HEK293T (cell line): ENCODE data around the gene BIRC6.
"Not testable (repeated sequence)": the region's sequence is repeated elsewhere in the genome, so short reads cannot be mapped to it uniquely, and the experiment has no call there.

Source experiments
- CTCF ChIA-PET: fragments of 350-600 bp; formaldehyde crosslinking; extraction: SDS; loops from one replicate; lab custom pipeline; 2021; ENCODE audit warnings: antibody characterized with exemption, inconsistent platforms; lab: Yijun Ruan, JAX
- POLR2A ChIA-PET: fragments of 350-600 bp; formaldehyde crosslinking; extraction: SDS; loops from one replicate; lab custom pipeline; 2020; ENCODE audit warnings: antibody characterized with exemption, inconsistent platforms; lab: Yijun Ruan, JAX
- DNase-seq: peaks from one replicate; pipeline ENCODE4 v3.0.0; 2012; ENCODE audit warnings: mixed read lengths; ENCODE audit errors: extremely low spot score
- ARNT ChIP-seq: fragments of 450-650 bp; IDR thresholded peaks from 2 replicates; pipeline ENCODE4 v1.6.1; 2017; ENCODE audit warnings: mild to moderate bottlenecking
- BHLHE40 ChIP-seq: fragments of 450-650 bp; IDR thresholded peaks from 2 replicates; pipeline ENCODE4 v1.6.1; 2016; ENCODE audit warnings: mild to moderate bottlenecking, moderate library complexity, borderline replicate concordance
- CTBP1 ChIP-seq: fragments of 450-650 bp; IDR thresholded peaks from 2 replicates; pipeline ENCODE4 v1.6.1; 2016; ENCODE audit warnings: borderline replicate concordance
- ELF4 ChIP-seq: fragments of 450-650 bp; IDR thresholded peaks from 2 replicates; pipeline ENCODE4 v1.6.1; 2017; ENCODE audit warnings: antibody characterized with exemption
- FOXA1 ChIP-seq: fragments of 450-650 bp; IDR thresholded peaks from 2 replicates; pipeline ENCODE4 v1.6.1; 2016; ENCODE audit warnings: mild to moderate bottlenecking
- FOXK2 ChIP-seq: fragments of 450-650 bp; IDR thresholded peaks from 2 replicates; pipeline ENCODE4 v1.6.1; 2016; ENCODE audit warnings: mild to moderate bottlenecking
- FOXM1 ChIP-seq: fragments of 450-650 bp; IDR thresholded peaks from 2 replicates; pipeline ENCODE4 v1.6.1; 2017; ENCODE audit warnings: mild to moderate bottlenecking, borderline replicate concordance
- HDGF ChIP-seq: fragments of 450-650 bp; IDR thresholded peaks from 2 replicates; pipeline ENCODE4 v1.6.1; 2017; ENCODE audit warnings: antibody characterized with exemption, borderline replicate concordance
- L3MBTL2 ChIP-seq: fragments of 450-650 bp; conservative IDR thresholded peaks from 2 replicates; pipeline ENCODE4 v1.6.1; 2016; ENCODE audit warnings: mild to moderate bottlenecking
- LEF1 ChIP-seq: fragments of 450-650 bp; IDR thresholded peaks from 2 replicates; pipeline ENCODE4 v1.6.1; 2017; ENCODE audit warnings: mild to moderate bottlenecking, borderline replicate concordance
- NFRKB ChIP-seq: fragments of 450-650 bp; IDR thresholded peaks from 2 replicates; pipeline ENCODE4 v1.6.1; 2016; ENCODE audit warnings: mild to moderate bottlenecking, moderate library complexity
- SP1 ChIP-seq: fragments of 450-650 bp; IDR thresholded peaks from 2 replicates; pipeline ENCODE4 v1.6.1; 2017
- SUZ12 ChIP-seq: fragments of 450-650 bp; IDR thresholded peaks from 2 replicates; pipeline ENCODE4 v1.6.1; 2016; ENCODE audit warnings: mild to moderate bottlenecking
- TARDBP ChIP-seq: fragments of 450-650 bp; IDR thresholded peaks from 2 replicates; pipeline ENCODE4 v1.6.1; 2016
- ZNF384 ChIP-seq: fragments of 450-650 bp; IDR thresholded peaks from 2 replicates; pipeline ENCODE4 v1.6.1; 2016
- TF ChIP-seq, protein P1 (sequence below): fragments of 450-650 bp; IDR thresholded peaks from 2 replicates; pipeline ENCODE4 v1.6.1; 2016

Gene BIRC6

DNA sequence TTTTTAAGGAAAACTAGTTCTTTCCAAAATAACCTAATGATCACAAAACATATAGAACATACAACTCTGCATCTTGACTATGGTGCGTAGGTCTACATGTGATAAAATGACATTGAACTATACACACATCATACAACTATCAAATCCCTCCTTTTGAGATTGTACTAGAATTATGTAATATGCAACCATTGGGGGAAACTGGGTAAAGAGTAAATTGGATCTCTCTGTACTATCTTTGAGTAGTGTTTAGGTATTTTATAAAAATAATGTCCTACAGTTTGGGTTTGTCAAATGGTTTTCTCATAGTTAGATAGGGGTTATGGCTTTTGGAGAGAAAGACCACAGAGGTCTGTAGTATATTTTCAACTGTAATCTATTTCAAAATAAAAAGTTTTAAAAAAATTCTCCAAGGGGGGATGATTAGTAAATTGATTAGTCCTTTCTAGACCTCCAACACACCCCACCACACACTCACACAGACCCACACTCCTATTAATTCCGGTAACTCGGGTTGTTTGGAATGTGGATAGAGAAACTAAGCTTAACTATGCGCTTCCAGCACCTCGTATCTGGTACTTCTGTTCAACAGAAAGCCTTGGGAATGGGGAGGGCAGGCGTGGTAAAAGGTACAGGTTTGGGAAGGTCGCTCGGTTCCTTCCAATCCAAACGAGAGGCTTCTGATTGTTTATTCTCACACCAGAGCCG, 695 bp upstream of the BIRC6 start:
- POLR2A ChIA-PET, result interaction anchor here (0.5 to 0.8 kb wide), 6 partner anchors 11 to 80 kb away, joined by 3 to 4 read pairs (median 3); partner anchors contain the start of gene YIPF4
- TF ChIP-seq L3MBTL2 (no peak), FOXA1 (no peak), TARDBP (no peak), CTBP1 (no peak), ZNF384 (no peak), HDGF (no peak), ARNT (no peak), LEF1 (no peak), NFRKB (no peak), ELF4 (no peak), SUZ12 (no peak), FOXK2 (no peak), BHLHE40 (no peak), FOXM1 (no peak), SP1 (no peak)
- TF ChIP-seq, protein P1, sequence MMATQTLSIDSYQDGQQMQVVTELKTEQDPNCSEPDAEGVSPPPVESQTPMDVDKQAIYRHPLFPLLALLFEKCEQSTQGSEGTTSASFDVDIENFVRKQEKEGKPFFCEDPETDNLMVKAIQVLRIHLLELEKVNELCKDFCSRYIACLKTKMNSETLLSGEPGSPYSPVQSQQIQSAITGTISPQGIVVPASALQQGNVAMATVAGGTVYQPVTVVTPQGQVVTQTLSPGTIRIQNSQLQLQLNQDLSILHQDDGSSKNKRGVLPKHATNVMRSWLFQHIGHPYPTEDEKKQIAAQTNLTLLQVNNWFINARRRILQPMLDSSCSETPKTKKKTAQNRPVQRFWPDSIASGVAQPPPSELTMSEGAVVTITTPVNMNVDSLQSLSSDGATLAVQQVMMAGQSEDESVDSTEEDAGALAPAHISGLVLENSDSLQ, result no peak
- CTCF ChIA-PET, result no interaction called here
- no peak for DNase-seq

DNA sequence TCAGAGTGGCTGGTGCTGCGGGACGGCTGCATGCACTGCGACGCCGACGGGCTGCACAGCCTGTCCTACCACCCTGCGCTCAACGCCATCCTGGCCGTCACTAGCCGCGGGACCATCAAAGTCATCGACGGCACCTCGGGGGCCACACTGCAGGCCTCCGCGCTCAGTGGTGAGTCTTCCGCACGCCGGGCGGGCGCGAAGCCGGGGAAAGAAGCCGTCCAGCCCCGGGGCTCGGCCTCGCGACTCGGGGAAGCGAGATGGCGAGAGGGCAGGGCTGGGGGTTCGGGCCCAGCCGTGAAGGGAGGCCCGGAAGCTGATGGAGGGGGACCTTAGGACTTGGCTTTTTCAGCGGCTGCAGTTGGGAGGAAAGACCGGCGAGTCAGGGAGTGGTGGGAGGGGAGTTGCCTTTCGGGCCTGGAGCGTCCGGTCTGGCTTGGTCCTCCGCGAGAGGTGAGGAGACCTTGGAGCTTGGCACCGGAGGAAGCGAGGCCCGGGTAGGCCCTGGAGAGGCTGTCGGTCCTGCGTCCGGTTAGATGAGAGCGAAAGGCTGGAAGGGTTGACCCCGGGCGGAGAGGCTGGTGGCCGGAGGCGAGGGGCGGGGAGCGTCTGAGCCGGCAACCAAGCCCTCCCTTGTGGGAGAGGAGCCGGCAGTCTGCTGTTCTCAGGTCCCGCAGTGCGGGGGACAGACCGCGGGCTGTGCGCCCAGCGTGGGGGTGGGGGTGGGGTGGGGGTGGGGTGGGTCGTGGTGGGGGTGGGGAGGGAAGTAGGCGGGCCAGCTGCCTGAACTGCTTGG, 691 bp downstream of the BIRC6 start:
- TF ChIP-seq ZNF384 (no peak), CTBP1 (no peak), L3MBTL2 (peak; percentile 39)
- DNase-seq, result peak; percentile 34
- POLR2A ChIA-PET, result no interaction called here
- CTCF ChIA-PET, result interaction anchor here (0.6 kb wide), 1 partner anchor 11 kb away, joined by 3 read pairs; no protein-coding TSS in a partner anchor

DNA sequence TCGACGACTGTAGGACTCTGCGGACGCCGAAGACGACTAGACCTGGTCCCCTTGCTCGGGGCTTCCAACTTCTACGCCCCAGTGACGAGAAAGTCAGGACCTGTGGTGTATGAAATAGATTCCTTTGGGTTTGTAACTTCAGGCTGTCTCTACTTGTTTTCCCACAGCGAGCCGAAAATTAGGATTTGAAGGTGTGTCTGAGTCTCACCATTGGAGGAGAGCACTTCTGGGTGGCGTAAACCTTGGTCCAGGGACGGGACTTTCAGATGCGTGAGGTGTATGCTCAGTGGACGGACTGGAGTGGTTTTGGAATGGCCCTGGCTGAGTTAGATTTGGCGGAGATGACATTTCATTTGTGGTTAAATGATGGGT, 1.3 kb downstream of the BIRC6 start:
- POLR2A ChIA-PET, result no interaction called here
- CTCF ChIA-PET, result interaction anchor here (0.6 kb wide), 1 partner anchor 11 kb away, joined by 3 read pairs; no protein-coding TSS in a partner anchor
- DNase-seq, result peak; percentile 12
- no peak for TF ChIP-seq SP1
- TF ChIP-seq ARNT, result no peak
- no peak for TF ChIP-seq FOXA1
- no peak for TF ChIP-seq ELF4

DNA sequence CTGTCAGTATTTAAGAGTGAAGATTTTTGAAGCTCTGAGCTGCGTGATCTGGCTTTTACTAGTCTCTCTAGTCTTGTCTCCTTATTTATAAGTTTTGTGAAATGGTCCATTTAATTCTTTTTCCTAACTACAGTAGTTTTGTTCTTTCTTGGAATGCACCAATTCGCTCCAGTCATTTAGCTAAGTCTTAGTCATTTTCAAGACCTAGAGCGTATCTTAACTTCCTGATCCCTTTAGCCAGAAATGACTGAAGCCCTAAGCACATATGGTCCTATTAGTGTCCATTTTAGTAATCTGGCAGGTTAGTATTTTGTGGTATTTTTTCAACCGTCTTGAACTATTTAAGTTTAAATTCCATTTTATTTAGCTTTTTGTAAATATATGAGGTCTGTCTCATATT, 3.6 kb downstream of the BIRC6 start:
- no peak for TF ChIP-seq CTBP1
- TF ChIP-seq TARDBP, result no peak
- TF ChIP-seq FOXK2, result no peak
- TF ChIP-seq BHLHE40, result no peak
- TF ChIP-seq FOXM1, result no peak
- TF ChIP-seq ZNF384, result no peak
- TF ChIP-seq, protein P1, result no peak
- no peak for TF ChIP-seq FOXA1
- no peak for TF ChIP-seq HDGF
- no peak for TF ChIP-seq ELF4
- TF ChIP-seq LEF1, result no peak
- no peak for TF ChIP-seq L3MBTL2
- no peak for DNase-seq
- POLR2A ChIA-PET, result no interaction called here
- CTCF ChIA-PET, result no interaction called here

GRCh38 chr2:32362997-32363396, 6.2 kb downstream of the BIRC6 start:
- CTCF ChIA-PET, POLR2A ChIA-PET, DNase-seq: not testable (repeated sequence)

- DNase-seq, result no peak
- ChIA-PET POLR2A (no interaction called here), CTCF (no interaction called here)
- TF ChIP-seq HDGF, result no peak
- TF ChIP-seq ELF4, result no peak
- TF ChIP-seq ARNT, result no peak
- no peak for TF ChIP-seq LEF1
These were observed 6.8 kb downstream of the BIRC6 start for GRCh38 chr2:32363597-32363996.

GRCh38 chr2:32364290-32364689, 7.5 kb downstream of the BIRC6 start:
- TF ChIP-seq ZNF384, result 0 out of 2 replicates have a peak, but pooled peaks have one; percentile 47
- CTCF ChIA-PET, DNase-seq, POLR2A ChIA-PET: not testable (repeated sequence)

- CTCF ChIA-PET, POLR2A ChIA-PET, DNase-seq: not testable (repeated sequence)
These were observed 8.9 kb downstream of the BIRC6 start for GRCh38 chr2:32365679-32366078.
